Measurements from ENCODE around the gene TRIO.

DNA sequence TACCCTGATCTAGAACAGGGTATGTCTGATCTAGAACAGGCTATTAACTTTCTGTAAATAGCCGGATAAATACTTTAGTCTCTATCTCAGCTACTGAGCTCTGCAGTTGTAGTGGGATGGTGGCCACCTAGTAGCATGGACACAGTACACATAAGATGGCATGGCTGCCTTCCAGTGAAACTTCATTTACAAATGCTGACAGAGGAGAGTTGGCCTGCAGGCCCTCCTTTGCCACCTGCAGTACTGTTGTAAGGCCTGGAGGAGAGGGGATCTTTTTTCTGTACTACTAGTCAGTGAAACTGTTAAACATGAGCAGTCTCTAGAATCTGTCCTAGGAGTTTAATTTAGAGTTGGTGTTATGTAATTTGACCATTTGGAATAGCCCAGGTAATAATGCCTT lies 86.0 kb downstream of the TRIO start:
- TF ChIP-seq POLR2AphosphoS5 (IDR thresholded peaks at IDR 0.05; ENCODE audit: low read depth, low read length): no peak
- no peak for TF ChIP-seq TAF1 (IDR thresholded peaks at IDR 0.05; ENCODE audit: borderline replicate concordance, insufficient read depth, low read length)
- TF ChIP-seq, protein P1, sequence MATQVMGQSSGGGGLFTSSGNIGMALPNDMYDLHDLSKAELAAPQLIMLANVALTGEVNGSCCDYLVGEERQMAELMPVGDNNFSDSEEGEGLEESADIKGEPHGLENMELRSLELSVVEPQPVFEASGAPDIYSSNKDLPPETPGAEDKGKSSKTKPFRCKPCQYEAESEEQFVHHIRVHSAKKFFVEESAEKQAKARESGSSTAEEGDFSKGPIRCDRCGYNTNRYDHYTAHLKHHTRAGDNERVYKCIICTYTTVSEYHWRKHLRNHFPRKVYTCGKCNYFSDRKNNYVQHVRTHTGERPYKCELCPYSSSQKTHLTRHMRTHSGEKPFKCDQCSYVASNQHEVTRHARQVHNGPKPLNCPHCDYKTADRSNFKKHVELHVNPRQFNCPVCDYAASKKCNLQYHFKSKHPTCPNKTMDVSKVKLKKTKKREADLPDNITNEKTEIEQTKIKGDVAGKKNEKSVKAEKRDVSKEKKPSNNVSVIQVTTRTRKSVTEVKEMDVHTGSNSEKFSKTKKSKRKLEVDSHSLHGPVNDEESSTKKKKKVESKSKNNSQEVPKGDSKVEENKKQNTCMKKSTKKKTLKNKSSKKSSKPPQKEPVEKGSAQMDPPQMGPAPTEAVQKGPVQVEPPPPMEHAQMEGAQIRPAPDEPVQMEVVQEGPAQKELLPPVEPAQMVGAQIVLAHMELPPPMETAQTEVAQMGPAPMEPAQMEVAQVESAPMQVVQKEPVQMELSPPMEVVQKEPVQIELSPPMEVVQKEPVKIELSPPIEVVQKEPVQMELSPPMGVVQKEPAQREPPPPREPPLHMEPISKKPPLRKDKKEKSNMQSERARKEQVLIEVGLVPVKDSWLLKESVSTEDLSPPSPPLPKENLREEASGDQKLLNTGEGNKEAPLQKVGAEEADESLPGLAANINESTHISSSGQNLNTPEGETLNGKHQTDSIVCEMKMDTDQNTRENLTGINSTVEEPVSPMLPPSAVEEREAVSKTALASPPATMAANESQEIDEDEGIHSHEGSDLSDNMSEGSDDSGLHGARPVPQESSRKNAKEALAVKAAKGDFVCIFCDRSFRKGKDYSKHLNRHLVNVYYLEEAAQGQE (IDR thresholded peaks at IDR 0.05; ENCODE audit: insufficient read depth in 1 of 2, low read depth in 2 of 2, low read length in 2 of 2): no peak
- TF ChIP-seq FOXP2 (optimal IDR thresholded peaks at IDR 0.05; ENCODE audit: borderline replicate concordance, extremely low read depth, extremely low read length, insufficient read depth): no peak
- TF ChIP-seq SIN3A (IDR thresholded peaks at IDR 0.05; ENCODE audit: borderline replicate concordance, insufficient read depth, low read length): no peak

All from PFSK-1 (cell line).